Activated CD4-positive, CD25-positive, alpha-beta regulatory T cell treated with anti-CD3 and anti-CD28 coated beads, Interleukin-2, amount 50 U/mL, for 24 hours (primary cell): ENCODE measurements around the gene PTRH1.

Experiments
- ATAC-seq, 2 donors: fragments of 150-1000 bp; cut with Tn5 transposase; one replicate each; pipeline ENCODE4 v1.10.0; 2021; ENCODE audit warnings: mild to moderate bottlenecking in 1 of 2, moderate library complexity in 1 of 2

The PTRH1 gene

GRCh38 chr9:127741831-127742434 lies 26.5 kb upstream of the PTRH1 start:
- no peak for ATAC-seq

DNA sequence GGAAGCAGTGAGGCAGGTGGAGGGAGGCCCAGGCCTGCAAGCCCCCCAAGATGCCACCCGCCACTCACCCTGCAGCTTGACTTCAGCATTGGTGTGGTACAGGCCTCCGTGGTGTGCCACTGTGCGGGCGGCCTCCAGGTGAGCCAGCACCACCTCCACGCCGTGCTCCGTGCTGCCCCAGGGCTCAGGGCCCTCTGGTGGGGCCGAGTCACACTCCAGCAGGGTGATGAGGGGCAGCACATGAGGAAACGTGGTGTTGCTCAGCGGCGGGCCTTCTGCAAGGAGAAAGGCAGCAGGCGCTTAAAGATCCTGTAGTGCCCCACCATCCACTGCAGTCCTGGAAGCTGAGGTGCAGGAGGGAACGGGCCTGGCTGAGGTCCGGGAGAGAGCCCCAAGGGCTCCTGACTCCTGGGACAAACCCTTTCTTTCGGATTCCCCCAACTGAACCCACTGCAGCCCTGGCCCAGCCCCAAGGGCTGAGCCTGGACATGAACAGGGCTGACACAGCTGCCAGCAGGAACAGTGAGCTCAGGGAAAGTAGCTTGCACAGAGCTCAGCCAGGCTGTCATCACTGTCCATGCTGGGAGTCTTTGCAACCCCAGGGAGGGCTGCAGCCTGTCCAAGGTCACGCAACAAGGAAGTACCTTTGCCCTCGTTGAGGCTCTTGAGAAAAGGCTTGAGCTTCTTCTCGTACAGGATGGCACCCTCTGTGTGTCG lies 24.3 kb upstream of the PTRH1 start:
- ATAC-seq: no peak

DNA sequence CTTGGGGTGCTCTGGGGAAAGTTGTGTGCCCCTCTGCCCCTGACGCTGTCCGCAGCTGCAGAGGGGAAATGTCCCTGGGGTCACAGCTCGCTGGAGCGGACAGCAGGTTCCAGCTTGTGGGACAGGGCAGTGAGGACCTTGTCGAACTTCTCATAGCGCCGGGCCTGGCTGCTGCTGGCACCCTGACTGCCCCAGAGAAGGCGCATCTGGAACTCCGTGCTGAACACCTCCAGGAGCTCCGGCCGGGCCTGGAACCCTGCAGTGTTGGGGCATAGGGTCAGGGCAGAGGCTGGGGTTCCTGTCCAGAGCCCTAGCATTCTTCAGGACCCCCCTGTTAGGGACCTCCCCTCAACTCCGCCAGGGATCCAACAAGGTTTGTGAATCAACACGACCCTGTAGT lies 23.2 kb upstream of the PTRH1 start:
- ATAC-seq: no peak

- no peak for ATAC-seq
Observed at GRCh38 chr9:127735530-127736185, 20.2 kb upstream of the PTRH1 start.

- ATAC-seq: peak; percentile 94 to 96
Observed at GRCh38 chr9:127734747-127735529, 19.5 kb upstream of the PTRH1 start, which contains the start of gene TOR2A. Gene TOR2A (minus strand): TSS chr9:127735294. CDS start chr9:127735270, 24 bp downstream.

GRCh38 chr9:127734247-127734746 lies 18.8 kb upstream of the PTRH1 start:
- ATAC-seq: no peak

DNA sequence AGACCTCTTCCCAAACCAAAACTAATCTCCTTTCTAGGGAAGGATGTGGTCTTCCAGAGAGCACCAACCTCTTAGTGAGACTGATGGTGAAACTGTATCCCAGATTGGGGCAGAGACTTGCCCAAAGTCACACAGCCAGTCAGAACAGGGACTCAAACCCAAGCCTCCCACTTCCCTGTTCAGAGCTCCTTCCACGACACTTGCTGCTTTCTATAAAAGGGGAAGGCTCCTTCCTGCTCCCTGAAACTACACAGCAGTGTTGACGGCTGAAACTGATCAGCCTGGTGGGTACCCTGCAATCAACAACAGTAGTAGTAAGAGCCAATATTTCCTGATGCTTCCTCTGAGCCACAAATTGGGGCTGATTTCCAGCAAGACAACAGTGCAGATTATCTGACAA lies 18.2 kb upstream of the PTRH1 start:
- ATAC-seq: no peak

- ATAC-seq: no peak
Observed at GRCh38 chr9:127732444-127732843, 17.0 kb upstream of the PTRH1 start.

DNA sequence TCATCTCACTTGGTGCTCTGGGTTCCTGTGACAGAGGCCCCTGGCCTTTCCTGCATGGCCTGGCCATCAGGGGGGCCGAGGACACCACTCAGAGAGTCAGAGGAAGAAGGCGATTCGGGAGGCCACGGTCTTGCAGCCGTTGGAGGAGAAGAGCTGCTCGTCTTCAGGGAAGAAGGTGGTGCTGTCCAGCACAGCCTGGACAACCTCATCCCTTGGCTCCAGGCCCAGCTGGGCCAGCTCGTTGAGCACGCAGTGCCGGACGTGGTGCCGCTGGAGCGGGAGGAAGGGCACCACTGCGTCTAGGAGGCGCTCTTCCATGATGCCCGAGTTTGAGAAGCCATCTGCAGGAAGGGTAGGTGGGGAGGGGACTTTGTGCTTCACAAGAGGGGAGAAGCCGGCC lies 16.5 kb upstream of the PTRH1 start:
- ATAC-seq: no peak

DNA sequence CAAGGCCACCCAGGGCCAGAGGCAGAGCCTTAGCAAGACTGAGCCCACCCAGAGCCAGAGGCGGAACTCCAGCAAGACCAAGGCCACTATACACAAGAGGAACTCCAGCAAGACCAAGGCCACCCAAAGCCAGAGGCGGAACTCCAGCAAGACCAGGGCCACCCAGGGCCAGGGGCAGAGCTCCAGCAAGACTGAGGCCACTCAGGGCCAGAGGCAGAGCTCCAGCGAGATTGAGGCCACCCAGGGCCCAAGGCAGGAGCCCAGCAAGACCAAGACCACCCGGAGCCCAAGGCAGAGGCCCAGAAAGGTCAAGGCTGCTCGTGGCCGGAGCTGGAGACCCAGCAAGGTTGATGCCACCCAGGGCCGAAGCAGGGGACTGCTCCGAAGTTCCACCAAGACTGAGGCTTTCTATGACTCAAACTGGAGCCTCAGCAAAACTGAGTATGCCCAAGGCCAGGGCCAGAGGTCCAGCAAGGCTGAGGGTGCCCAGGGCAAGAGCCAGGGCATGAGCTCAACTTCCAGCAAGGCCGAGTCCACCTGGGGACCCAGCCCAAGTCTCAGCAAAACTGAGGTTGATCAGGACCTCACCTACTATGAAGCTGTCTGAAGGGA lies 15.4 kb upstream of the PTRH1 start:
- ATAC-seq: no peak

DNA sequence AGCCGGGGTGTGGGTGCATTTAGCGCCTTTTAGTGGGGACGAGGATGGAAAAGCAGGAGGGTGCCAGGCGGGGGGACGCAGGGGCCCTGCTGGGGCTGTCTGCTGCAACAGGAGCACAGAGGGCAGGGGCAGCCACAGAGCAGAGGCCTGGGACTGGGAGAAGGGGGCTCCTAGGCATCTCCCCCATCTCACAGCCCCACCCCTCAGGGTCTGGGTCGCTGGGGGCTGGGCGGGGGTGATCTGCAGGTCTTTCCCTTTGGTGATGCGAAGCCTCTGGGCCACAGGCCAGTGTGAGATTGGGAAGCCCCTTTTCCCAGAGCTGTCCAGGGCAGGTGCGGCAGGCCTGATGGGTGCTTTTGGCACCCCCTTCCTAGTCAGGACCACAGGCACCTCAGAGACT lies 14.8 kb upstream of the PTRH1 start:
- no peak for ATAC-seq

- ATAC-seq: no peak
Observed at GRCh38 chr9:127729522-127730256, 14.2 kb upstream of the PTRH1 start.

GRCh38 chr9:127728808-127729207 lies 13.3 kb upstream of the PTRH1 start:
- ATAC-seq: no peak

GRCh38 chr9:127726871-127727270 lies 11.4 kb upstream of the PTRH1 start:
- ATAC-seq: no peak

- no peak for ATAC-seq
Observed at GRCh38 chr9:127724012-127724411, 8.5 kb upstream of the PTRH1 start.

DNA sequence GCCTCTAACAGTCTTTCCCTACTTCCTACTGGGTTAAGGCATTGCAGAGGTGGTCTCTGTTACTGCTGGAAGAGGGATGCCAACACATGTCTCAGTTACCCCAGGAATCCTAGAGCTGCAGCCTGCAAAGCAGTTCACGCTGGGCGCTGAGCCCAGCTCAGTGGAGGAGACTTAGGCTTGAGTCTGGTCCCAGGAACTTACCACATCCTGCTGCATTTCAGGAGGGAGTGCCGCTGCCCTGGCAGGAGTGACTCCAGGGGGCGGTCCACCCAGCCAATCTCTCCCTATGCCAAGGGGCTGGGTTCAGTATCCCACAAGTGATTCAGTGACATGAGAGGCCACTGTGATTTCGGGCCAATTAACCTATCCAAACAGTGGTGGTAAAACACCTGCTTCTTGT lies 8.0 kb upstream of the PTRH1 start:
- ATAC-seq: no peak

GRCh38 chr9:127723013-127723412 lies 7.5 kb upstream of the PTRH1 start:
- no peak for ATAC-seq

DNA sequence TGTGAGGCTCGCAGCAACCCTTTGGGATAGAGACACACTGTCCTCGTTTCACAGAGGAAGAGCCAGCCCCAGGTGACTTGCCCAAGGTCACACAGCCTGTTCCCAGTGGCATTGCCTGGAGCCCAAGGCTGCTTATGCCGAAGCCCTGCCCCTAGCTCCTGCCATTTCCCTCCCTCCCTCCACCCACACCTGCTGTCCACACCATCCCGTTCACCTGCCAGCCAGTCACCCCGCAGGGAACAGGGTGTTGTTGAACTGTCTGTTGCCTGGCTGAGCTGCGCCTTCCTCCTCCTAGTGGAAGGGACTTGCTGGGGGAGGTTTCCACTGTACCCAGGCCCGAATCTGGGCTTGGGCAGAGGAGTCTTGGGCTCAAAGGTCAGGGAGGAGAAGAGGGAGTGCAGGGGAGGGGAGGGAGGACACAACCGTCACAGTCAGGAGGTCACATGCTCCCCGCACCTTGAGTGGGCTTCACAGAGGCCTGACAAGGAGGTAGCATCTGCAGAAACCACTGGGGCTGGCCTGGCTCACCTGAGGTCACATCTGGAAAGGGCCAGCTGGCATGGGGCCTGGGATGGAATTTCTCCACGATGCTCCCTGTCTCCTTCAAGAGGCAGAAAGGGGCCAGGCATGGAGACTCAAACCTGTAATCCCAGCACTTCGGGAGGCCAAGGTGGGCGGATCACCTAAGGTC lies 6.7 kb upstream of the PTRH1 start:
- no peak for ATAC-seq

DNA sequence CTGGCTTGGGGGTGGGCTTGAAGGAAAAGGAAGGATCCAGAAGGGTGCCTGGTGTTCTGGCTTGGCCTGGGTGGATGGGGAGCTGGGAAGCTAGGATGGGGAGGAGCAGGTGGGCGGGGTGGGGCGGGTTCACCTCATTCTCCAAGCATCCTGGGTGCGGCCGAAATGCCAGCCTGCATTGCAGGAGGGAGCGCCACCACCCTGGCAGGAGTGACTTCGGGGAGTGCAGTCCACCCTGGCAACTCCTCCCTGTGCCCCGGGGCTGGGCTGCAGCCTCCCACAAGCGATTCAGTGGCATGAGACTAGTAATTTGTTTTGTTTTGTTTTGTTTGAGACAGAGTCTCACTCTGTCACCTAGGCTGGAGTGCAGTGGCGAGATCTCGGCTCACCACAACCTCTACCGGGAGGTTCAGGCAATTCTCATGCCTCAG lies 5.9 kb upstream of the PTRH1 start:
- no peak for ATAC-seq

GRCh38 chr9:127720865-127721227 lies 5.4 kb upstream of the PTRH1 start:
- ATAC-seq: no peak
